Measurements from ENCODE around the gene ZNF547.
"Not testable (repeated sequence)": the region's sequence is repeated elsewhere in the genome, so short reads cannot be mapped to it uniquely, and the experiment has no call there.

ZNF547 gene

DNA sequence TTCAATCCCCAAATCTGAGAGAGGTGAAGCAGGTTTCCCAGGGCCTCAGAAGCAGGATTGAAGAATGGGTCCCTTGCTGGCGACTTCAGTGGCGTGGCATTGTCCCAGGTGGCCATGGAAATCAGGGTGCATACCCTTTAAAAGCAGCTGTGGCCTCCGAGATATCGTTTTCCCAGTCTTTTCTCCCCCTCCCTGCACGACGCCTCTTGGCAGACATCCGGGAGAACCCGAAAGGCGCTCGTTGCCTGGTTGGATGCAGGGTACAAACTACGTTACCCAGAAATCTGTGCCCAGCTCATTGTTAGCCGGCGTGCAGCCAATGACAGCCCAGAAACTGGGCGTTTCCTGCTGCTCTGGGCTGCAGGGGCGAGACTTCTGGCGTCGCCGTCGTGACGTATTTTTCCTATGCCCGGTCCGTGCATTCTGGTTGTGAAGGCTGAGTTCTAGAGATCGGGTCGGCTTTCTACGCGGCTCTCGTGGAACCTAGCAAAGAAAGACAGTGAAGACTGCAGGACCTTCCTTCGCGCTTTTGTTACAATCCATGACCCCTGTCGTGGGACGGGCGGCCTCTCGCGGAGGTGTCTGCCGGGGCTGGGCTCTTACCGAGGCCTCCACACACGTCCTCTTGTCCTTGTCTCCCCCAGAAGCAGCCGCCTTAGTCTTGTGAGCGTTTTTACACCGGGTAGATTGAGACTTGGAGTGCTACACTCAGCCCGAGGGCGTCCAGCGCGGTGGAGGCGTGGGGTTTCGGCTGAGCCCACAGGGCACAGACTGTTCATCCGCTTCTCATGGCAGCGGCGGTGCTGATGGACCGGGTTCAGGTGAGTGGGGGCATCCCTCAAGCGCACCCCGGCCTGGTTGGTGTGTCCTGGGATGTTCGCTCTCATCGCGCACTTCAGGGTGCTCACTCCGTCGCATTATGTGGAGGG lies 12.2 kb upstream of the ZNF547 start, which contains the start of gene ZNF304:
Gene ZNF304, plus strand, starts transcription at position 395 of the 929 bp plus-strand sequence. Its CDS starts 394 bp downstream, at position 789.
- DNase-seq (ENCODE audit: insufficient read length, low spot score) (peak; percentile 97), FAIRE-seq (peak; percentile 91)
- TF ChIP-seq POLR2A (IDR thresholded peaks at IDR 0.05; ENCODE audit: low read depth, low read length): peak; percentile 59

DNA sequence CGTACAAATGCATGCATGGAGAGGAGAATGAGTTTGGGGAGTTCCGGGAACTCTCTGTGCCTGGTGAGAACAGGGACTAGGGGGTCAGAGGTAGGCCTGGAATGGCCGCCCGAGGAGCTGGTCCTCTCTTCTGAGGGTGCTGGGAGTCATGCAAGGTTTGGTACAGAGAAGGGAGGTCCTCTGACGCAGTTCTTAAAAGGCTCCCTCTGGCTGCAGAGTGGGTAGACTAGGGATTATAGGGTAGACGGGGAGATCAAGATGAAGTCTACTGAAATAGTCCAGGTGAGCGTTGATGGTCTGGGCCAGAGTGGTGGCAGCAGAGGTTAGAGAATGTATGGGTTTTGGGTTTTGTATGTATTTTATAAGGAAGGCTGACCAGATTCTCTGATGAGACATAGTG lies 11.5 kb upstream of the ZNF547 start:
- DNase-seq (ENCODE audit: insufficient read length, low spot score) (no peak), FAIRE-seq (no peak)
- no peak for TF ChIP-seq POLR2A (IDR thresholded peaks at IDR 0.05; ENCODE audit: low read depth, low read length)

DNA sequence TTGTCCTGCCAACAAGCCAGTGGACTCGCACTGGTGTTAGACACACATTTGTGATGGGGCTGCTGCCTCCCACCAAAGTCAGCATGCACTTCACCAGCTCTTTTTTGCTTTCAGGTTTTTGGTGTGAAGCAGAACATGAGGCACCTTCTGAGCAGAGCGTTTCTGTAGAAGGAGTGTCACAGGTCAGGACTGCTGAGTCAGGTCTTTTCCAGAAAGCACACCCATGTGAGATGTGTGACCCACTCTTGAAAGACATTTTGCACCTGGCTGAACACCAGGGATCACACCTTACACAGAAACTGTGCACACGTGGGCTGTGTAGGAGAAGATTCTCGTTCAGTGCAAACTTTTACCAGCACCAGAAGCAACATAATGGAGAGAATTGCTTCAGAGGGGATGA lies 7.4 kb upstream of the ZNF547 start:
- FAIRE-seq (no peak), DNase-seq (ENCODE audit: insufficient read length, low spot score) (no peak)
- TF ChIP-seq POLR2A (IDR thresholded peaks at IDR 0.05; ENCODE audit: low read depth, low read length): no peak

DNA sequence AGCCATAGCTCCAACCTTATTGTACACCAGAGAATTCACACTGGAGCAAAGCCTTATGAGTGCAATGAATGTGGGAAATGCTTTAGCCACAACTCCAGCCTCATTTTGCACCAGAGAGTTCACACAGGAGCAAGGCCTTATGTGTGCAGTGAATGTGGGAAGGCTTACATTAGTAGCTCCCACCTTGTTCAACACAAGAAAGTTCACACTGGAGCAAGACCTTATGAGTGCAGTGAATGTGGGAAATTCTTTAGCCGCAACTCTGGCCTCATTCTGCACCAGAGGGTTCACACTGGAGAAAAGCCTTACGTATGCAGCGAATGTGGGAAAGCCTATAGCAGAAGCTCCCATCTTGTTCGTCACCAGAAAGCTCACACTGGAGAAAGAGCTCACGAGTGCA lies 5.9 kb upstream of the ZNF547 start:
- no peak for FAIRE-seq

DNA sequence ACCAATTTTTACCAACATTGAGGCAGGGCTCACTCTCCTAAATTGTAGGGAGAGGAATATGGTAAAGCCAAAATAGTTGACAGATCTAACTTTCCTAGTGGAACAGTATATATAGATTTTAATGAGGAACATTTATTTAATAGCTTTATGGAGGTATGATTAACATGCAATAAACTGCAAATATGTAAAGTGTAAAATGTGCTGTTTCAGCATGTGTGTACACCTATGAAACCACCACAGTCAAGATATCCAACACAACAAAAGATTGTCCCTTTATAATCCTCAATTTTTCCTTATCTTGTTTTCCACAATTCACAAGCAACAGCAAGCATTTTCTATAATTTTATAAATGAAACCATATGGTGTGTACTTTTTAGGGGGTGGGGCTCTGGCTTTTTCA lies 4.1 kb upstream of the ZNF547 start:
- TF ChIP-seq POLR2A (IDR thresholded peaks at IDR 0.05; ENCODE audit: low read depth, low read length): no peak
- DNase-seq (ENCODE audit: insufficient read length, low spot score) (no peak), FAIRE-seq (no peak)

More for the DNA sequence above, 5.9 kb upstream of the ZNF547 start:
- DNase-seq (ENCODE audit: insufficient read length, low spot score): no peak
- TF ChIP-seq POLR2A (IDR thresholded peaks at IDR 0.05; ENCODE audit: low read depth, low read length): no peak

DNA sequence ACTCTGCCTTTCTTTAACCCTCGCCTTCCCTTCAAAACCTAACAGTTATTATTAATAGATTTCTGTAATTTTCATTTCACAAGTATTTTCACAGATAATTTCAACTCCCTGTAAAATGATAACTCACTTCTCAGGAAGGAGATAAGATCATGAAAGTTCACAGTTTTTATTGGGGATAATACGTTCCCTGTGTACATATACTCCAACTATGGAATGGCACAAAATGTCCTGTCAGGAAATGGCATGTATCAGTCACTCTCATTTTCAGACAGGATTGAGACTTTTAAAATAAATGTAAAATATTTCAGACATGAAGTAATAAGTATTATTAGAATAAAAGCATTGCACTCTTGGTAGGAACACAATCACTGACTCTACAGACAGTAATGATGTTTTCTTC lies 932 bp upstream of the ZNF547 start:
- no peak for FAIRE-seq
- TF ChIP-seq POLR2A (IDR thresholded peaks at IDR 0.05; ENCODE audit: low read depth, low read length): no peak
- no peak for DNase-seq (ENCODE audit: insufficient read length, low spot score)

DNA sequence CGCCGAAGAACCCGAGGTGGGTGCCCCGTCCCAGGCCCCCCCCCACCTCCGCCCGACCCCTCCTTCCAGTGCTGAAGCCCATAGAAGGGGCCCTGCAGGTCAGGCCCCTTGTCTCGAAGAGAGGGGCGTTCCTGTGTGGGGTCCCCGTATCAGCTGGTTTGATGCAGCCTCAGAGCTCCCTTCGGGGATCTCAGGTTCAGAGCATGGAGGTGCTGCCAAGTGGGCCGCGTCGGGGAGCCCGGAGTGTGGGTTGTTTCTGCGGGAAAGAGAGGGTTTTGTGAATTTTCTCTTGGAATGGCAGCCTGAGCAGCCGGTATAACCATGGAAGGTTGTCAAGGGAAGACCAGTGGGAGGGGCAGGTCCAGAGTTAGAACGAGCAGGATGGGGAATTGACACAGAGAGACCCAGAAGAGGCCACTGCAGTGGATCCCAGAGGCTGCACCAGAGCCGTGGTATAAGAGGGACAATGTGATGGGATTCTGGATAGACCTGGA lies 384 bp downstream of the ZNF547 start:
- DNase-seq (ENCODE audit: insufficient read length, low spot score) (peak; percentile 40), FAIRE-seq (no peak)
- TF ChIP-seq POLR2A (IDR thresholded peaks at IDR 0.05; ENCODE audit: low read depth, low read length): no peak

DNA sequence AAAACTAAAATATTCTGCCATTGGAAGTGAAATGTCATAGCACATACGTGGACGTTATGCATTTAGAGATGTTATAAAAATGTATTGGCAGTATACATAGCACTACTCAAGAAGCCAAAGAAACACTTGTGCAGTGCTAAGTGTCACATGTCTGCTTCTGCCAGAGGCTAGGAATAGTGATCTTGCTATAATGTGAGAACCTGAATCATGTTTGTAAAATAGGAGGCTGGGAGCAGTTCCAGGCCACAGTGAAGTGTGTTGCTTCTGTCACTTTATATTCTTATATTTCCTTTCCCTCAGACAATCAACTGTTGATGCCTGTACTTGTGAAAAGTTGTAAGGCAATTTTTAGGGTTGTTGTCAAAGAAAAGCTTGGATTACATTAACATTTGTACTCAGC lies 3.4 kb downstream of the ZNF547 start:
- DNase-seq (ENCODE audit: insufficient read length, low spot score) (no peak), FAIRE-seq (no peak)
- TF ChIP-seq POLR2A (IDR thresholded peaks at IDR 0.05; ENCODE audit: low read depth, low read length): no peak

DNA sequence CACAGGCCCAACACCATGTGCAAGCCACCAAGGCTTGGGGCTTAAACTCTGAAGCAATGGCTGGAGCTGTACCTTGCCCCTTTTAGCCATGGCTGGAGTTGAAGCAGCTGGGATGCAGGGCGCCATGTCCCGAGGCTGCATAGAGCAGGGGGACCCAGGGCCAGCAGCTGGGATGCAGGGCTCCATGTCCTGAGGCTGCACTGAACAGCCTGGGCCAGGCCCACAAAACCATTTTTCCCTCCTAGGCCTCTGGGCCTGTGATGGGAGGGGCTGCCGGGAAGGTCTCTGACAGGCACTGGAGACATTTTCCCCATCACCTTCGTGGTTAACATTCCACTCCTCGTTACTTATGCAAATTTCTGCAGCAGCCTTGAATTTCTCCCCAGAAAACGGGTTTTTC lies 10.8 kb downstream of the ZNF547 start:
- DNase-seq (ENCODE audit: insufficient read length, low spot score) (no peak), FAIRE-seq (no peak)
- no peak for TF ChIP-seq POLR2A (IDR thresholded peaks at IDR 0.05; ENCODE audit: low read depth, low read length)

DNA sequence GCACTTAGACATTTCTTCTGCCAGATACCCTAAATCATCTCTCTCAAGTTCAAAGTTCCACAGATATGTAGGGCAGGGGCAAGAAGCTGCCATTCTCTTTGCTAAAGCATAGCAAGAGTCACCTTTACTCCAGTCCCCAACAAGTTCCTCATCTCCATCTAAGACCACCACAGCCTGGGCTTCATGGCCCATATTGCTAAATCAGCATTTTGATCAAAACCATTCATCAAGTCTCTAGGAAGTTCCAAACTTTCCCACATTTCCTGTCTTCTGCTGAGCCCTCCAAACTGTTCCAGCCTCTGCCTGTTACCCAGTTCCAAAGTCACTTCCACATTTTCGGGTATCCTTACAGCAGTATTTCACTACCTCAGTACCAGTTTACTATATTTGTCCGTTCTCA lies 11.3 kb downstream of the ZNF547 start:
- not testable (repeated sequence) for FAIRE-seq; DNase-seq (ENCODE audit: insufficient read length, low spot score)

DNA sequence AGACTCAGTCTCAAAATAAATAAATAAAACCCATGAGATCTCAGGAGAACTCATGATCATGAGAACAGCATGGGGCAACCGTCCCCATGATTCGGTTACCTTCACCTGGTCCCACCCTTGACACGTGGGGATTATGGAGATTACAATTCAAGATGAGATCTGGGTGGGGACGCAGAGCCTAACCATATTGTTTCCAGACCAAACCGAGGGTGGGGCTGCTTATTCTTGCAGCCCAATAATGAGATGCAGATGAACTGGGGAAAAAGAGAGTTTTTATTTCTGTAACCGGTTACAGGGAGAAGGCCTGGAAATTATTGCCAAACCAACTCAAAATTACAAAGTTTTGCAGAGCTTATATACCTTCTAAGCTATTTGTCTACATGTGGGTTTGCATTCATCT lies 12.8 kb downstream of the ZNF547 start:
- no peak for FAIRE-seq
- no peak for TF ChIP-seq POLR2A (IDR thresholded peaks at IDR 0.05; ENCODE audit: low read depth, low read length)

DNA sequence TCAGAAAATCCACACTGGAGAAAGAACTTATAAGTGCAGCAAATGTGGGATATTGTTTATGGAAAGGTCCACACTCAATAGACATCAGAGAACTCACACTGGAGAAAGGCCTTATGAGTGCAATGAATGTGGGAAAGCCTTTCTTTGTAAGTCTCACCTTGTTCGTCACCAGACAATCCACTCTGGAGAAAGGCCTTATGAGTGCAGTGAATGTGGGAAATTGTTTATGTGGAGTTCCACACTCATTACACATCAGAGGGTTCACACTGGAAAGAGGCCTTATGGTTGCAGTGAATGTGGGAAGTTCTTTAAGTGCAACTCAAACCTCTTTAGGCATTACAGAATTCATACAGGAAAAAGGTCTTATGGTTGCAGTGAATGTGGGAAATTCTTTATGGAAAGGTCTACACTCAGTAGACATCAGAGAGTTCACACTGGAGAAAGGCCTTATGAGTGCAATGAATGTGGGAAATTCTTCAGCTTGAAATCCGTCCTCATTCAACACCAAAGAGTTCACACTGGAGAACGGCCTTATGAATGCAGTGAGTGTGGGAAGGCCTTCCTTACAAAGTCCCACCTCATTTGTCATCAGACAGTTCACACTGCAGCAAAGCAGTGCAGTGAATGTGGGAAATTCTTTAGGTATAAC lies 14.3 kb downstream of the ZNF547 start:
- no peak for DNase-seq (ENCODE audit: insufficient read length, low spot score)
- no peak for FAIRE-seq
- no peak for TF ChIP-seq POLR2A (IDR thresholded peaks at IDR 0.05; ENCODE audit: low read depth, low read length)

More for the DNA sequence above, 12.8 kb downstream of the ZNF547 start:
- no peak for DNase-seq (ENCODE audit: insufficient read length, low spot score)

DNA sequence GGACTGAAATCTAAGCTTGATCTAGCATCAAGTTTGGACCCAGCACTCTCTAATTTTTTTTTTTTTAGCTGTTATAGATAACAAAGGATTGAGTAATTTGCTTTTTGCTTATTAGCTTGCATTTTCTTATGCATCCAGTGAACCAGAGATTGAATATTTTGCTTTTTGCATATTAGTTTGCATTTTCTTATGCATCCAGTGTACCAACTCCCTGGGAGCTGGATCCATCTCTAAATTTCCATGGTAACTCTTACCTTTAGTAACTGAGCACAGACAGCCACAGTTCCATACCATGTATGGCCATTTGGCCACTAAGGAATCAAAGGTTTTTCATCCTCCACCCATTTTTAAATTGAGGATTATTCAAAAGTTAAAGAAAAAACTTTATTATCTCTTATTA lies 17.6 kb downstream of the ZNF547 start:
- no peak for DNase-seq (ENCODE audit: insufficient read length, low spot score)
- no peak for FAIRE-seq
- no peak for TF ChIP-seq POLR2A (IDR thresholded peaks at IDR 0.05; ENCODE audit: low read depth, low read length)

DNA sequence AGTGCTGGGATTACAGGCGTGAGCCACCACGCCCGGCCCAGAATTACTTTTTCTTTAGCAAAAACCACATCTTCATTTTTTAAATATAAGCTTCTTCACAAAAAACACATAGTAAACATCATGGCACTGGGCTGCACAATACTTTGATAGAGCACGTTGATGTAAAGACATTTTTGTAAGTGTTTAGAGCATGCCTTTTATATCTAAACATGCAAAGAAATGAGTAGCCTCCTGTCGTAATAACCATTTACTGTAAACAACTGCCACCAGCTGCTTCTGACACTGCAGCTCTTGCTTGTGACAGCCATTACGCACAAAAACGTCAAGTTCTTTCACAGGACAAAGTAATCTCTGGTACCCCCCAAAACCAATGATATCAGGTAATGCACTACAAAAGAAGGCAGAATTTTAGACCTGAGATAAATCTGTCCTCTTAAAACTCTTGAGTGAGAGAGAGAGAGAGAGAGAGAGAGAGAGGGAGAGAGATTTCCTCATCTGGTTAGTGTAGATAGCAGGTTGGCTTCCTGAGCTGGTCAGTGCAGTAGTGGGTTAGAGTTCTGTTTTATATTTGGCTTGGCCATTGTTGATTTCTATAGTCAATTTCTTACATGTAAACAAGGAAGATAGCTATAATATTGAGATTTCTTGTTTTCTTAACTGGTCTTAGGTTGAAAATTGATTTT lies 19.6 kb downstream of the ZNF547 start:
- no peak for DNase-seq (ENCODE audit: insufficient read length, low spot score)
- no peak for FAIRE-seq
- TF ChIP-seq POLR2A (IDR thresholded peaks at IDR 0.05; ENCODE audit: low read depth, low read length): no peak

Data from H54 (cell line).